NCI-H1694 treated with DMSO at 0.1 percent for 48 hours (cell line): ENCODE measurements around the gene TTC28.
"Not testable (repeated sequence)": the region's sequence is repeated elsewhere in the genome, so short reads cannot be mapped to it uniquely, and the experiment has no call there.

Experiments used
- DNase-seq: peaks from one replicate; lab custom pipeline; 2025; lab: John Stamatoyannopoulos, UW

The TTC28 gene

GRCh38 chr22:28604966-28605761, 74.5 kb downstream of the TTC28 start:
- DNase-seq = no peak

GRCh38 chr22:28601915-28602314, 77.7 kb downstream of the TTC28 start:
- DNase-seq = no peak

- DNase-seq = peak; percentile 71
Measured at GRCh38 chr22:28600546-28601143, 79.0 kb downstream of the TTC28 start.

- DNase-seq = no peak
Measured at GRCh38 chr22:28599693-28600092, 79.9 kb downstream of the TTC28 start.

- DNase-seq = no peak
Measured at GRCh38 chr22:28597665-28598064, 82.0 kb downstream of the TTC28 start.

- peak; percentile 84 for DNase-seq
Measured at GRCh38 chr22:28594797-28595462, 84.7 kb downstream of the TTC28 start.

- DNase-seq = no peak
Measured at GRCh38 chr22:28594076-28594796, 85.4 kb downstream of the TTC28 start.

GRCh38 chr22:28593299-28593698, 86.3 kb downstream of the TTC28 start:
- no peak for DNase-seq

- no peak for DNase-seq
Measured at GRCh38 chr22:28589102-28589750, 90.4 kb downstream of the TTC28 start.

GRCh38 chr22:28585324-28585723, 94.3 kb downstream of the TTC28 start:
- no peak for DNase-seq

GRCh38 chr22:28582806-28583205, 96.8 kb downstream of the TTC28 start:
- no peak for DNase-seq

- DNase-seq = no peak
Measured at GRCh38 chr22:28581016-28581415, 98.6 kb downstream of the TTC28 start.

GRCh38 chr22:28576162-28576561, 103.5 kb downstream of the TTC28 start:
- no peak for DNase-seq

- no peak for DNase-seq
Measured at GRCh38 chr22:28574159-28574788, 105.4 kb downstream of the TTC28 start.

GRCh38 chr22:28570696-28571373, 108.8 kb downstream of the TTC28 start:
- no peak for DNase-seq

- DNase-seq = not testable (repeated sequence)
Measured at GRCh38 chr22:28568974-28569373, 110.7 kb downstream of the TTC28 start.

- DNase-seq = no peak
Measured at GRCh38 chr22:28568099-28568498, 111.5 kb downstream of the TTC28 start.

GRCh38 chr22:28566920-28567499, 112.6 kb downstream of the TTC28 start:
- DNase-seq = not testable (repeated sequence)

- DNase-seq = no peak
Measured at GRCh38 chr22:28563636-28564035, 116.0 kb downstream of the TTC28 start.

- DNase-seq = no peak
Measured at GRCh38 chr22:28562324-28562723, 117.3 kb downstream of the TTC28 start.

GRCh38 chr22:28560743-28561101, 118.9 kb downstream of the TTC28 start:
- DNase-seq = not testable (repeated sequence)
